Ovary (tissue), 3 donors: ENCODE results near the gene SOWAHD.

Experiments used
- POLR2A ChIP-seq: fragments of 450-650 bp; IDR thresholded peaks from one replicate; pipeline ENCODE4 v1.6.1; 2017; ENCODE audit warnings: antibody characterized with exemption, mild to moderate bottlenecking, moderate library complexity
- TF ChIP-seq, protein P1 (sequence below), 3 donors: fragments of 450-650 bp in 2 of 3; fragments of 200-600 bp in 1 of 3; IDR thresholded peaks; one replicate each; pipeline versions ENCODE4 v1.5.1 to v1.8.0; 2016 to 2022; ENCODE audit warnings: antibody characterized with exemption in 3 of 3, mild to moderate bottlenecking in 1 of 3
- donor health status: DM: no; HTN: no; CAD: no.

DNA sequence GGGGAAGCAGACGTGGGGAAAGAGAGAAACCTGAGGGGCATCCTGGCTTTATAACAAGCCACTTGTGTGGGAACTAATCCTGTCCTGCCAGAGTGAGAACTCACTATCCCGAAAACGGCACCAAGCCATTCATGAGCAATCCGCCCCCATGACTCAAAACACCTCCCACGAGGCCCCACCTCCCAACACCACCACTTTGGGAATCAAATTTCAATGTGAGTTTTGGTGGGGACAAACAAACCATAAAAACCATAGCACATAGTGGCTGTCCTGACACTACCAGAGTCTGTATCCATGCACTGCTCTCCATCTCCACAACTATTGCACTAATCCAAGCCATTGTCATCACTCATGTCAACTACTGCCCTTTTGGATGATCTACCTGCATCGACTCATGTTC lies 36.9 kb upstream of the SOWAHD start:
- TF ChIP-seq, protein P1, sequence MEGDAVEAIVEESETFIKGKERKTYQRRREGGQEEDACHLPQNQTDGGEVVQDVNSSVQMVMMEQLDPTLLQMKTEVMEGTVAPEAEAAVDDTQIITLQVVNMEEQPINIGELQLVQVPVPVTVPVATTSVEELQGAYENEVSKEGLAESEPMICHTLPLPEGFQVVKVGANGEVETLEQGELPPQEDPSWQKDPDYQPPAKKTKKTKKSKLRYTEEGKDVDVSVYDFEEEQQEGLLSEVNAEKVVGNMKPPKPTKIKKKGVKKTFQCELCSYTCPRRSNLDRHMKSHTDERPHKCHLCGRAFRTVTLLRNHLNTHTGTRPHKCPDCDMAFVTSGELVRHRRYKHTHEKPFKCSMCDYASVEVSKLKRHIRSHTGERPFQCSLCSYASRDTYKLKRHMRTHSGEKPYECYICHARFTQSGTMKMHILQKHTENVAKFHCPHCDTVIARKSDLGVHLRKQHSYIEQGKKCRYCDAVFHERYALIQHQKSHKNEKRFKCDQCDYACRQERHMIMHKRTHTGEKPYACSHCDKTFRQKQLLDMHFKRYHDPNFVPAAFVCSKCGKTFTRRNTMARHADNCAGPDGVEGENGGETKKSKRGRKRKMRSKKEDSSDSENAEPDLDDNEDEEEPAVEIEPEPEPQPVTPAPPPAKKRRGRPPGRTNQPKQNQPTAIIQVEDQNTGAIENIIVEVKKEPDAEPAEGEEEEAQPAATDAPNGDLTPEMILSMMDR (IDR thresholded peaks at IDR 0.05): no peak
- no peak for TF ChIP-seq POLR2A
